ENCODE data around the gene CDON.

Gene CDON

GRCh38 chr11:125956391-125957134, 106.1 kb downstream of the CDON start:
- no peak for DNase-seq (ENCODE audit: low read depth, low spot score)

- DNase-seq (ENCODE audit: low read depth, low spot score): no peak
These were observed 106.8 kb downstream of the CDON start for GRCh38 chr11:125955856-125956255.

- DNase-seq (ENCODE audit: low read depth, low spot score): no peak
These were observed 107.6 kb downstream of the CDON start for GRCh38 chr11:125954945-125955640.

- no peak for DNase-seq (ENCODE audit: low read depth, low spot score)
These were observed 108.3 kb downstream of the CDON start for GRCh38 chr11:125954123-125954944.

- DNase-seq (ENCODE audit: low read depth, low spot score): no peak
These were observed 109.2 kb downstream of the CDON start for GRCh38 chr11:125953401-125953935.

- no peak for DNase-seq (ENCODE audit: low read depth, low spot score)
These were observed 109.7 kb downstream of the CDON start for GRCh38 chr11:125952973-125953372.

GRCh38 chr11:125952559-125952958, 110.1 kb downstream of the CDON start:
- DNase-seq (ENCODE audit: low read depth, low spot score): no peak

- DNase-seq (ENCODE audit: low read depth, low spot score): no peak
These were observed 110.9 kb downstream of the CDON start for GRCh38 chr11:125951731-125952130.

GRCh38 chr11:125950696-125951651, 111.7 kb downstream of the CDON start:
- no peak for DNase-seq (ENCODE audit: low read depth, low spot score)

- DNase-seq (ENCODE audit: low read depth, low spot score): no peak
These were observed 112.5 kb downstream of the CDON start for GRCh38 chr11:125950178-125950490.

- DNase-seq (ENCODE audit: low read depth, low spot score): no peak
These were observed 113.1 kb downstream of the CDON start for GRCh38 chr11:125949271-125950177.

- DNase-seq (ENCODE audit: low read depth, low spot score): no peak
These were observed 114.2 kb downstream of the CDON start for GRCh38 chr11:125948278-125949051.

- DNase-seq (ENCODE audit: low read depth, low spot score): no peak
These were observed 115.0 kb downstream of the CDON start for GRCh38 chr11:125947419-125948277.

- no peak for DNase-seq (ENCODE audit: low read depth, low spot score)
These were observed 115.8 kb downstream of the CDON start for GRCh38 chr11:125946712-125947418.

GRCh38 chr11:125945797-125946520, 116.7 kb downstream of the CDON start, which contains the start of gene VSIG10L2:
VSIG10L2 (plus strand) TSS chr11:125946044; CDS start chr11:125946056, 12 bp downstream.
- DNase-seq (ENCODE audit: low read depth, low spot score): no peak

GRCh38 chr11:125945011-125945796, 117.5 kb downstream of the CDON start:
- DNase-seq (ENCODE audit: low read depth, low spot score): no peak

Measured in smooth muscle cell of the brain vasculature (primary cell).